ENCODE results near the gene ATP6V1B1. TPM values are rescaled to one million over a fixed set of nuclear protein-coding genes. Genes with fewer than 3 reads are reported as not detected.

The ATP6V1B1 gene
- total RNA-seq, 4 donors from 2014 or later, result 1.3 to 5.8 TPM; not detected in 2

DNA sequence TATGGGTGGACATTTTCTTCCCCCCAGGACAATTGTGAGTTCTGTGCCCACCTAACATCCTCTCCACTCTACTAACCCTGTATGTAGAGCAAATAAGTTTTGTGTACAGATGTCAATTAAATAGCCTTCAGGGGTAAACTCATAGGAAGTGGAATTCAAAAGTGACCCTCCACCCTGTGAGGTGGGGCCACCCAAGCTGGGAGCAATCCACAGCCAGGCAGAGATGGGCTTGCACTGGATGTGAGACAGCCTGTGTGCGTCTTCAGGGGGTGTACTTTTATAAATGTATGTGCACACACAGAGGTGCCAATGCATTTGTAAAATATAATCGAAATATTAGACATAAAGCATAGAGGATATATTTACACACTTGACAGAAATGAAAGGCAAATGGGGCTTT is 33.1 kb upstream of the ATP6V1B1 start:
- Histone ChIP-seq H3K36me3 (no peaks in the 10 kb centered on the region), H3K4me1 (peaks cover 0 to 28% (median 7%) of the 10 kb centered on the region in 4 donors), H3K27me3 (peaks cover 0 to 49% of the 10 kb centered on the region in 2 donors), H3K27ac (no peak overlapping the region), H3K9me3 (no peaks in the 10 kb centered on the region), H3K4me3 (no peak overlapping the region)
- DNase-seq, result no peak
- TF ChIP-seq, protein P1, sequence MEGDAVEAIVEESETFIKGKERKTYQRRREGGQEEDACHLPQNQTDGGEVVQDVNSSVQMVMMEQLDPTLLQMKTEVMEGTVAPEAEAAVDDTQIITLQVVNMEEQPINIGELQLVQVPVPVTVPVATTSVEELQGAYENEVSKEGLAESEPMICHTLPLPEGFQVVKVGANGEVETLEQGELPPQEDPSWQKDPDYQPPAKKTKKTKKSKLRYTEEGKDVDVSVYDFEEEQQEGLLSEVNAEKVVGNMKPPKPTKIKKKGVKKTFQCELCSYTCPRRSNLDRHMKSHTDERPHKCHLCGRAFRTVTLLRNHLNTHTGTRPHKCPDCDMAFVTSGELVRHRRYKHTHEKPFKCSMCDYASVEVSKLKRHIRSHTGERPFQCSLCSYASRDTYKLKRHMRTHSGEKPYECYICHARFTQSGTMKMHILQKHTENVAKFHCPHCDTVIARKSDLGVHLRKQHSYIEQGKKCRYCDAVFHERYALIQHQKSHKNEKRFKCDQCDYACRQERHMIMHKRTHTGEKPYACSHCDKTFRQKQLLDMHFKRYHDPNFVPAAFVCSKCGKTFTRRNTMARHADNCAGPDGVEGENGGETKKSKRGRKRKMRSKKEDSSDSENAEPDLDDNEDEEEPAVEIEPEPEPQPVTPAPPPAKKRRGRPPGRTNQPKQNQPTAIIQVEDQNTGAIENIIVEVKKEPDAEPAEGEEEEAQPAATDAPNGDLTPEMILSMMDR (IDR thresholded peaks at IDR 0.05), result no peak
- no peak for TF ChIP-seq POLR2A (IDR thresholded peaks at IDR 0.05)

DNA sequence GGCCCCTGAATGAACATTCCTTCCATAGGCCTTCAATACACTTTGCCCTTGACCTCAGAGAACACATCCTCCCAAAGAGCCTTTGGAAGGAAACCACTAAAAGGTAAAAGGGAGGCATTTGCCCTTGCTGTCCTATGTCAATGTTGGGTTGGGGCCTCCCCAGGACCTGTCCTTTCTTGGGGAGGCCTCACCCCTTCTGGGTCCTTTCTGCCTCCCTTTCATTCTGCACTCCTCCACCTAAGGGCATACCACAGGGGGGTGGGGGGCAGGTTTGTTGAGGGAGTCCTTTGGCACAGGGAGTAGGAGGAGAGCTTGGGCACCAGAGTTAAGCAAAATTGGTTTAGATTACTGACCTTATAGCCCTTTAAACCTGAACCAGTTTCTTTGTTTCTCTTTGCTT is 32.5 kb upstream of the ATP6V1B1 start:
- Histone ChIP-seq H3K4me1 (peaks cover 0 to 28% (median 7%) of the 10 kb centered on the region in 4 donors), H3K9me3 (no peaks in the 10 kb centered on the region), H3K27ac (no peak overlapping the region), H3K4me3 (no peak overlapping the region), H3K27me3 (peaks cover 0 to 46% of the 10 kb centered on the region in 2 donors), H3K36me3 (no peaks in the 10 kb centered on the region)
- no peak for DNase-seq
- TF ChIP-seq, protein P1 (IDR thresholded peaks at IDR 0.05), result no peak
- no peak for TF ChIP-seq POLR2A (IDR thresholded peaks at IDR 0.05)

DNA sequence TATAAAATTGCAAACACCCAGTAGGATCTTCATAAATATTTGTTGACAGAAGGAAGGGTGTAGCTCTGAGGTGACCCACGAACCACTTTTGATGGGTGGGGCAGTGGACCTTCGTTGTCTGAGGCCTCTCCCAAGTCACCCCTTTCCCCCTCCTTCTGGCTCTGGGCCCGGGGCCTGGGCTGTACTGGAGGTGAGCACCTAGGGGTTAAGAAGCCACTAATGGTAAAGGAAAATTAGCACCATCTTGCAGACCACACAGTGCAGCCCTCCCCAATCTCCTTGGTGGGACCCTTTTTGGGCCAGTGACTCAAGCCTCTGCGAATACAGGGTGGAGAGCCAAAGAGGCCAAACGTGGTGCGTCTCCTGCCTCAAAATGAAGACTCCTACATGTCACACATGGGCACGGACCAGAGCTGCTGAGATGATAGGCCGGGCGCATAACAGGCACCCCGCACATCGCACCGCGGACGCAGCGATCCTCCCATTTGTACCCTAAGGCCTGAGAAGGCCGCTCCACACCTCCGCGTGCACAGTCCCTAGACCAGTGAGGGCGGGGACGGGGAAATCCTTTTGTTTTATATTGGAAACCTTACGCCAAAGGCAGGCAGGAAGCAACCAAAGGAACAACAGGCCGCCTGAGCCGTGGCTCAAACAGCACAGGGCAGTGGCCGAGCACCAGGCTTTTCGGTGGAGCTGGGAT is 31.9 kb upstream of the ATP6V1B1 start:
- DNase-seq, result no peak
- Histone ChIP-seq H3K4me1 (peaks cover 0 to 28% (median 7%) of the 10 kb centered on the region in 4 donors), H3K9me3 (no peaks in the 10 kb centered on the region), H3K4me3 (no peak overlapping the region), H3K27ac (no peak overlapping the region), H3K27me3 (peaks cover 0 to 46% of the 10 kb centered on the region in 2 donors), H3K36me3 (no peaks in the 10 kb centered on the region)
- TF ChIP-seq POLR2A (IDR thresholded peaks at IDR 0.05), result no peak
- TF ChIP-seq, protein P1 (IDR thresholded peaks at IDR 0.05), result no peak

DNA sequence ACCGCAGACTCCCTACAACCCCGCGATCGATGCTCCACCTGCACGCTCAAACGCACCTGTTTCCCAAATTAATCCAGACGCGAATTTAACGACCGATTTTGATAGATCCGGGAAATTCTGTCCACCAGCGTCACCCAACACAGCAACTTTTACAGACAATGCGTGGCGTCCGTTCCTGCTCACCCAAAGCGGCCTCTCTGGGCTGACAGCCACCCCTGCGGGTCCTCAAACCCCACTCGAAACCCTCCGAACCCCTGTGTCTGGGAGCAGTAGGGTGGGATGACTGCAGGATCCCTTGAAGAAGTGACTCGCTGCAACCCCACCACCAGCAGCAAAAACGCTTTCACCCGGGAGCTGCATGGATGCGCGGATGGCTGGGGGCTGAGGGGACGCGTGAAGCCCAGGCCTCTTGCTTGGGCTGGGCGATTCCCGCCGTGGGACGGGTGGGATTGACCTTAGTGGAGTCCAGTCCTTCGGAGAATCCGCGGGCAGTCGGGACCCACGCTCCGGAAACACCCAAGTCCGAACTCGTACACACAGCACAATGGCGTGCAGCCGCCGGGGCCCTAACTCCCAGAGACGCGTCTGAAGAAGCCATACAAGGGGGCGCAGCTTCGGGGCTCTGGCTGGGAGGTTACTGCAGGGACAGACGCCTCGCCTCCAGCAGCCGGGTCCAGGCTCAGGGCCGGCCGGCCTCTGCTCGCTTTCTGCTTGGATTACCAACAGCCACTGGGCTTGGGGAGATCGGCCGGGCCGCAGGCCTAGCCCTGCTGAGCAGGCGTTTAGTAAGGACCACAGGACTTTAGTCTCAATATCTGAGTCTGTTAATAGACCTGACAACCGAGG is 31.1 kb upstream of the ATP6V1B1 start:
- Histone ChIP-seq H3K27ac (no peak overlapping the region), H3K4me1 (peaks cover 0 to 26% (median 7%) of the 10 kb centered on the region in 4 donors), H3K36me3 (no peaks in the 10 kb centered on the region), H3K27me3 (peaks cover 0 to 44% of the 10 kb centered on the region in 2 donors), H3K9me3 (no peaks in the 10 kb centered on the region), H3K4me3 (no peak overlapping the region)
- TF ChIP-seq, protein P1 (IDR thresholded peaks at IDR 0.05), result no peak
- TF ChIP-seq POLR2A (IDR thresholded peaks at IDR 0.05), result no peak
- no peak for DNase-seq

DNA sequence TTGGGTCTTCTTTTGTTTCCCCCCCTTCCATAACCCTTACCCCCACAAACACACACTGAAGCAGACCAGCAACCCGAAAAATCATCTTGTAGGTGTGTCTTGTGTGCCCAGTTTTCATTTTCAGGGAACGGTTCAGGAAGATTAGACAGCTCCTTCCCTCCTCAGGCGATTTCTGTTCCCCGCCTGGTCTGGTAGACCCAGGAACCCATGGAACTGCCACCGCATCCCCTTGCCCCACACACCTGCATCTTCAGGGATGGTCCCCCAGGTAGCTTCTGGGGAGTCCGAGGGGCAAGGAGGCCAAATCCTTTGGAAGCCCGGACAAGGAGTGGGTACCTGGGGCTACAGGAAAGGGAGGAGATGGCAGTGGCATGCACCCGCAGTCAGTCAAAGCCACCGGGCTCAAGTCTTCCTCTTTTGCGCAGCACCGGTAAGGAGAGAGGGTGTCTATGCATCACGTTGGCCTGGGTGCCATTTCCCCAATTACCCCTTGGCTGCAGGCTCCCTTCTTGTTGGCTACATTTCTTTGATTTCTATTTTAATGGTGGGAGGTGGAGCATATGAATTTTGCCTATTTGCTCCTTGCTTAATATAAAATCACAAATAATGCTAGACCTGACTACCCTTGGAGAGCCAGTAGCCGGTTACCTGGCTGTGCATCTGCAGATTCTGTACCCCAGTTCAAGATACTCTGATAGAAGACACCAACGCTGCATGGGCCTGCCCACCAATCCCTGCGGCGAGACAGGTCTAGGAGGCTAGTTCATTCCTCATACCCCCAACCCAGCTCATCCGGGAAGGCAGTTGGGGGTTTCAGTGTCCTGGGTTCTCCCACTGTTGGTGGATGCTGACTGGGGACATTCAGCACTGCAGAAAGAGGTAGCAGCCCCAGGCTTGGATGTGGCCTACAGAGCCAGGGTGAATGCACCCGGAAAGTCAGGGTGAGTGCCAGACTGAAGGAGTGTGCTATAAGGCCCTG is 30.0 kb upstream of the ATP6V1B1 start:
- no peaks in the 10 kb centered on the region for H3K9me3 ChIP-seq
- H3K4me1 ChIP-seq, result peaks cover 0 to 15% (median 3%) of the 10 kb centered on the region in 4 donors
- H3K27me3 ChIP-seq, result peaks cover 0 to 35% of the 10 kb centered on the region in 2 donors
- H3K4me3 ChIP-seq, result no peak overlapping the region
- no peaks in the 10 kb centered on the region for H3K36me3 ChIP-seq
- TF ChIP-seq, protein P1 (IDR thresholded peaks at IDR 0.05), result no peak
- no peak for TF ChIP-seq POLR2A (IDR thresholded peaks at IDR 0.05)
- peak in 2 of 3 donors; percentile 0 to 26 for DNase-seq
- H3K27ac ChIP-seq, result no peak overlapping the region
